CD4-positive, alpha-beta T cell treated with Interferon alpha-2 for 1 hour (primary cell): ENCODE measurements around the gene NDUFB2.
"Not testable (repeated sequence)": the region's sequence is repeated elsewhere in the genome, so short reads cannot be mapped to it uniquely, and the experiment has no call there.

Experiments
- DNase-seq, 2 donors: peaks; one replicate each; pipeline ENCODE4 v3.0.0-alpha.2; 2020 to 2022

The NDUFB2 gene

GRCh38 chr7:140696680-140697446, at the start of gene NDUFB2:
Gene NDUFB2 (plus strand): TSS chr7:140696708. CDS start chr7:140696745, 37 bp downstream.
- peak; percentile 69 to 78 for DNase-seq

DNA sequence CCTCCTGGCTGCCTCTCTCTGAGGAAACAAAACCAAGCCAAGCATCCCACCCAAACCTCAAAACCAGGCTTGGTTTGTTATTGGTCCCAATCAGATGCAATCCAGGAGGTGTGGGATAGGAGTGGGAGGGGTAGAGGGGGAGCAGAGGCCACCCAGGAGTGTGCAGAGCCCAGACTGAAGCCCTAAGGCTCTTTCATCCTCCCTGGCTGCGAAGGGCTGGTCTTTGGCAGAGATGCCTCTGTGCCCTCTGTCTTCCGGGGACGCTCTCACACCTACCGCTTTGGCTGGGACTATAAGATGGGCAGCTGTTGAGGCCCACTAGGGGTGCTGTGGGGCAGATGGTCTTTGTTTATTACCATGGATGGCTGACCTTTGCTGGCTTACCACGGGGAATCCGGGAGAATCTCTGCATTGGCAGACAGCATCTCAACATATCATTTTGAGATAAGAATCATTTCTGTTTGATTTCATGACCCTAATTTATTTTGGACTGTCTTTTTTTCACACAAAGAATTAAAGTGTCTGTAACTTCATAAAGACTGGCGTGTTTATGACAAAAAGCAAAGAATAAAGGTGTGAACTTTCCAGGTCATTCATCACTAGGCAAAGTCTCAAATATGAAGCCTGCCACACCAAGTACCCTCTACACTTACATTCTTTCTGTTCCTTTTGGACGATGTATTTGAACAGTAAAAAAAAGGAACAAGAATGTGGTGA, 49.4 kb upstream of the NDUFB2 start:
- DNase-seq = peak; percentile 38 to 47

DNA sequence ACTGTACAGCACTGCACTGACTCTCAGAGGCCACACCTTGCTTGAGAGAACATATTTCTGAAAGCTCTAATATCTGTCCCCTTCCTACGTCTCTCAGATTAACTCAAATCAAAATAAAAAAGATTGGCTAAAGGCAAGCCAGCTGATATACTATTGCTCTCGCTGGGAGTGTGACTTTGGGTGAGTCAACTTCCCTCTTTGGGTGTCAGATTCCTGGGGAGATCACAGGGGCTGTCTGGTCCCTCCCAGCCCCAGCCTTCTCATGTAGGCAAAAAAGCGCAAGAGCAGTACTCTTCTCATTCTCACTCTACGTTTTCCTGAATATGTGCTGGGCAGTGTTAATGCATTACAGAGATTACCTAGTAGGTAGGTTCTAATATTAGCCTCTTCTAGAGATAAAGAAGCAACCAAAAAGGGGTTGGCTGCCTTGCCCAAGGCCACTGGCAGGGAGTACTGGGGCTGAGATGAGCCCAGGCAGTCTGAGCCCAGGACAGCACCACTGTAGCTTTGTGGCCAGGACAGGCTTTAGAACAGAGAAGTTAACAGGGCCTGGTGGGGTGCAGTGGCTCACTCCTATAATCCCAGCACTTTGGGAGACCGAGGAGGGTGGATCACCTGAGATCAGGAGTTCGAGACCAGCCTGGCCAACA, 46.8 kb upstream of the NDUFB2 start:
- no peak for DNase-seq

- DNase-seq = no peak
Measured at GRCh38 chr7:140650367-140650766, 46.1 kb upstream of the NDUFB2 start.

GRCh38 chr7:140653319-140654108, 43.0 kb upstream of the NDUFB2 start:
- DNase-seq = peak; percentile 28 to 63

GRCh38 chr7:140654109-140654387, 42.5 kb upstream of the NDUFB2 start:
- no peak for DNase-seq

- DNase-seq = no peak
Measured at GRCh38 chr7:140654661-140655060, 41.8 kb upstream of the NDUFB2 start.

DNA sequence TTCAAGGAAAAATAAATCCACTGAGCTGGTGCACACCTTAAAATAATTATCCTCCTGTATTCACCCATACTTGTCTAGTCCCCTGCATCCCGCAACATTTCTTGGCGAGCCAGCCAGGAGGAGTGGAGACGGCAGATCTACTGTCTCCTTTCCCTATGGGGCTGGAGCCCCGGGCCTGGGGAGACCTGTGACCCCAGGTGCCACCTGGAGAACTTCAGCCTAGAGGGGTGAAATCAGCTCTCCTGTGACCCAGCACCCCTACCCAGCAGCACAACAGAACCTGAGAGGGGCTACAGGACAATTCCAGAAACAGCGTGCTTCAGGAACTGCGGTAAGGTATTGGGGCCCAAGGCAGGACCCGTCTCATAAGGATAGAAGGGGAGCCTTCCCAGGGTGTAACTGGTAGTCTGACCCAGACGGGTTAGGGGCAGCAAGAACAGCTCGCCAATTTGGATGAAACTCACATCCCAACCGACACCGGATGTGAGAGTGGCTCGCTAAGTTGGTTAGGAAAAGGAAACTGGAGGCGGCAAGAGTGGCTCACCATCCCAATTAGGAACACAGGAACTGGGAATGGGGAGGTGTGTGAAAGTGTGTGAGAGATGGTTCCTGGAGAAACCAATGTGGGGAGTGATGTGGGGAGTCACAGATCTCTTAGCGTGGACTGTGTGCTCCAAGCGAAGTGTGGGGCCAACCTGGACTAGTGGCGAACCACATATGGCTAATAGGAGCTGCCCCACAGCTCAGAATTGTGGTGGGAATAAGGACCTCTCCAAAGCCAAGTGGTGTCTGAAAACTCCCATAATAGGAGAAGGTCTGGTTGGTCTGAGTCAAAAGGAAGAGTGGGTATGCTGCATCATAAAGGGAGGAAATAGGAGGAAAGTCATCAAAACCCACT, 40.7 kb upstream of the NDUFB2 start:
- no peak for DNase-seq

DNA sequence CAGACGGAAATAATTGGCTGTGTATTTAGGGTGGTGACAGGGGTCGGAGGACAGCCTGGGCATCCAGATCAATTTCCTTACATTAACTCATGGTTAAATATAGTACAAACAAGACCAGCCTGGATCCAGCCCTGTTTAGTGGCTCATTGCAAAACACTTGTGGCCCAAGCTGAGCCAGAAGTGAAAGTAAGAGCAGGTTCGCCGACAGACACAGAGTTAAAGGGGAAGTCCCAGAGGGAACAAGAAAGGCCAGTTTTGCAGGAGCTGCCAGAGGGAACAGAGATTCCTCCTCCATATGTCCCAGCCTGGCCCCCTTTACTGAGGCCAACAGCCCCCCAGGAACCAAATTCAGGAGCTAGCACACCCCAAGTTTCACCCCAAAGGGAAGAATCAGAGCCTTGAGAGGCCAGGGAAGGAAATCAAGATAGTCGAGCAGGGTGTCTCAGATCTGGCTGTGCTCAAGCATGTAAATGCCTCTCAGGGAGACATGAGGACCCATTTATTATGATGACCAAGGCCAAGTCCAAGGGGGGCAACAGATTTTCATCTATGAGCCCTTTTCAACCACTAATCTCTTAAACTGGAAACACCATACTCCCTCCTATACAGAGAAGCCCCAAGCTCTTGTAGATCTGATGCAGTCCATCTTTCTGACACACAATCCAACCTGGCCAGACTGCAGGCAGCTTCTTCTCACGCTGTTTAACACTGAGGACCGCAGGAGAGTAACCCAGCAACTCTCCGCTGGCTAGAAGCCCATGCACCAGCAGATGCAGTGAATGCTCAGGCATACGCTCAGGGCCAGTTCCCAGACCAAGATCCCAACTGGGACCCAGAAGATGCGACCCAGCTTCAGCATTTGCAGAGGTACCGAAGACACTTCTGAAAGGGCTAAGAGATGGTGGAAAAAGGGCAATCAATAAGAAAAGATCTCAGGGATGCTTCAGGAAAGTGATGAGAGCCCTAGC, 39.7 kb upstream of the NDUFB2 start:
- peak; percentile 28 to 50 for DNase-seq

GRCh38 chr7:140657891-140658290, 38.6 kb upstream of the NDUFB2 start:
- no peak for DNase-seq

- no peak for DNase-seq
Measured at GRCh38 chr7:140659856-140660255, 36.7 kb upstream of the NDUFB2 start.

- no peak for DNase-seq
Measured at GRCh38 chr7:140661124-140661523, 35.4 kb upstream of the NDUFB2 start.

DNA sequence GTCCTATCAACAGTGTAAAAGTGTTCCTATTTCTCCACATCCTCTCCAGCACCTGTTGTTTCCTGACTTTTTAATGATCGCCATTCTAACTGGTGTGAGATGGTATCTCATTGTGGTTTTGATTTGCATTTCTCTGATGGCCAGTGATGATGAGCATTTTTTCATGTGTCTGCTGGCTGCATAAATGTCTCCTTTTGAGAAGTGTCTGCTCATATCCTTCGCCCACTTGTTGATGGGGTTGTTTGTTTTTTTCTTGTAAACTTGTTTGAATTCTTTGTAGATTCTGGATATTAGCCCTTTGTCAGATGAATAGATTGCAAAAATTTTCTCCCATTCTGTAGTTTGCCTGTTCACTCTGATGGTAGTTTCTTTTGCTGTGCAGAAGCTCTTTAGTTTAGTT, 33.6 kb upstream of the NDUFB2 start:
- DNase-seq = not testable (repeated sequence)

GRCh38 chr7:140667476-140667875, 29.0 kb upstream of the NDUFB2 start:
- DNase-seq = no peak

- no peak for DNase-seq
Measured at GRCh38 chr7:140668641-140669040, 27.9 kb upstream of the NDUFB2 start.

GRCh38 chr7:140669352-140669751, 27.2 kb upstream of the NDUFB2 start:
- no peak for DNase-seq

GRCh38 chr7:140669862-140670261, 26.6 kb upstream of the NDUFB2 start:
- DNase-seq = not testable (repeated sequence)

- DNase-seq = no peak
Measured at GRCh38 chr7:140670343-140670935, 26.1 kb upstream of the NDUFB2 start.

GRCh38 chr7:140671966-140672365, 24.5 kb upstream of the NDUFB2 start:
- DNase-seq = no peak

- DNase-seq = peak; percentile 50 to 72
Measured at GRCh38 chr7:140672382-140673062, 24.0 kb upstream of the NDUFB2 start, which contains the start of gene ADCK2. Gene ADCK2 (plus strand): TSS chr7:140672945. CDS start chr7:140673331, 386 bp downstream.
